Skeletal muscle satellite cell (primary cell): Measurements from ENCODE around the gene ZNF267. TPM values are rescaled to one million over a fixed set of nuclear protein-coding genes. Genes with fewer than 3 reads are reported as not detected.
"Not testable (repeated sequence)": the region's sequence is repeated elsewhere in the genome, so short reads cannot be mapped to it uniquely, and the experiment has no call there.

Experiments used
- H3K27me3 ChIP-seq: 2 replicates; pipeline ENCODE4 v1.7.0; 2013; ENCODE audit warnings: low read length; ENCODE audit not compliant: control insufficient read depth, insufficient read depth
- H3K36me3 ChIP-seq: 2 replicates; pipeline ENCODE4 v1.7.0; 2013; ENCODE audit warnings: mild to moderate bottlenecking, control low read depth, low read length; ENCODE audit not compliant: insufficient read depth
- H3K4me1 ChIP-seq: 2 replicates; pipeline ENCODE4 v1.7.0; 2013; ENCODE audit warnings: low read length; ENCODE audit not compliant: control insufficient read depth, insufficient read depth
- H3K4me2 ChIP-seq: 2 replicates; pipeline ENCODE4 v1.7.0; 2013; ENCODE audit warnings: mild to moderate bottlenecking, low read length
- H3K4me3 ChIP-seq: 2 replicates; pipeline ENCODE4 v1.7.0; 2013; ENCODE audit warnings: low read length
- H3K9ac ChIP-seq: 2 replicates; pipeline ENCODE4 v1.7.0; 2013; ENCODE audit warnings: mild to moderate bottlenecking, low read depth, low read length, moderate library complexity
- H3K9me3 ChIP-seq: replicated peaks from 2 replicates; pipeline ENCODE4 v1.7.0; 2013; ENCODE audit warnings: mild to moderate bottlenecking, control low read depth, low read length
- small RNA-seq: library from RNA; depleted of rRNA; stranded (forward); fragments of <200 nt; gene quantifications from one replicate; pipeline ENCODE3, GENCODE V24; 2012

ZNF267 gene

GRCh38 chr16:31952206-31952605 is 78.6 kb downstream of the ZNF267 start:
- not testable (repeated sequence) for H3K36me3 ChIP-seq, H3K27me3 ChIP-seq, H3K4me1 ChIP-seq, H3K9ac ChIP-seq, H3K9me3 ChIP-seq, H3K4me3 ChIP-seq, H3K4me2 ChIP-seq

- not testable (repeated sequence) for H3K4me2 ChIP-seq, H3K27me3 ChIP-seq, H3K36me3 ChIP-seq, H3K4me1 ChIP-seq, H3K9ac ChIP-seq, H3K9me3 ChIP-seq, H3K4me3 ChIP-seq
Measured at GRCh38 chr16:31956221-31956620, 82.6 kb downstream of the ZNF267 start.

GRCh38 chr16:31960186-31960910 is 86.7 kb downstream of the ZNF267 start:
- H3K36me3 ChIP-seq, H3K4me3 ChIP-seq, H3K27me3 ChIP-seq, H3K4me2 ChIP-seq, H3K9ac ChIP-seq, H3K4me1 ChIP-seq, H3K9me3 ChIP-seq: not testable (repeated sequence)

Small RNAs within 50 kb of the gene (small RNA-seq; reads per million reads assigned to genes)
- gene AC034105.2 (not detected), gene AC034105.4 (not detected)
